VCaP (cell line): ENCODE data around the gene SLC35G2.

Experiments used
- H3K27ac ChIP-seq: fragments of 450-650 bp; 2 replicates; pipeline ENCODE4 v1.5.1; 2017
- TF ChIP-seq, protein P1 (sequence below): fragments of 450-650 bp; conservative IDR thresholded peaks from 2 replicates; pipeline ENCODE4 v1.5.1; 2017; ENCODE audit warnings: mild to moderate bottlenecking, moderate library complexity

Gene SLC35G2

DNA sequence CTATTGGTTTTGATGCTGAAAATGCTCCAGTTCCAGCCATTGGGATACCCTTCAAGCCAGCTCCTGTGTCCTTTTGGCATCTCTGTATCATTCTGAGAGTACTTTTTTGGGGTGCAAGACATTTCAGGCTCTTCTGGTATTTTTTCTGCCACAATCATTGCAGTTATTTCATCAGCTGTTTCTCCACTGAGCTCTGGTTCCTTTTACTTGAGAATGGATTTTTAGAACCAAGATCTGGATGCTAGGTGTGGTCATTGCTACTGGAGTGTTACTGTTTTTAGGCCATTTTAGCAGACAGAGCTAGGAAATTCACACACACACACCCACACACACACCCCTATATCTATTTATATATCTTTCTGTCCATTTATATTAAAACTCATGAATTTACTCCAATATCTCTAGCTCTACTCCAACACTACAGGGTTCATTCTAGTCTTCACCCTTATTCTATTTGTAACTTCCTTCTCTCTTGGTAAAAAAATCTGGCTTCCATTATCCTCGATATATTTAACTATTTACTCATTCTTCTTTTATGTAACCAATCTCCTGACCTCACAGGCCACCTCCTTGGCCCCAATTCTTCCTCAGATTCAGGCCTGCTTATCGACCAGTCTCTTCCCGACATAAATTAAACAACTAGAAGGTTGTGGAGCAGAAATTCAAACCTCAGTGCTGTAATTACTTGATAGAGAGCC, 17.0 kb downstream of the SLC35G2 start:
- TF ChIP-seq, protein P1, sequence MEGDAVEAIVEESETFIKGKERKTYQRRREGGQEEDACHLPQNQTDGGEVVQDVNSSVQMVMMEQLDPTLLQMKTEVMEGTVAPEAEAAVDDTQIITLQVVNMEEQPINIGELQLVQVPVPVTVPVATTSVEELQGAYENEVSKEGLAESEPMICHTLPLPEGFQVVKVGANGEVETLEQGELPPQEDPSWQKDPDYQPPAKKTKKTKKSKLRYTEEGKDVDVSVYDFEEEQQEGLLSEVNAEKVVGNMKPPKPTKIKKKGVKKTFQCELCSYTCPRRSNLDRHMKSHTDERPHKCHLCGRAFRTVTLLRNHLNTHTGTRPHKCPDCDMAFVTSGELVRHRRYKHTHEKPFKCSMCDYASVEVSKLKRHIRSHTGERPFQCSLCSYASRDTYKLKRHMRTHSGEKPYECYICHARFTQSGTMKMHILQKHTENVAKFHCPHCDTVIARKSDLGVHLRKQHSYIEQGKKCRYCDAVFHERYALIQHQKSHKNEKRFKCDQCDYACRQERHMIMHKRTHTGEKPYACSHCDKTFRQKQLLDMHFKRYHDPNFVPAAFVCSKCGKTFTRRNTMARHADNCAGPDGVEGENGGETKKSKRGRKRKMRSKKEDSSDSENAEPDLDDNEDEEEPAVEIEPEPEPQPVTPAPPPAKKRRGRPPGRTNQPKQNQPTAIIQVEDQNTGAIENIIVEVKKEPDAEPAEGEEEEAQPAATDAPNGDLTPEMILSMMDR, result no peak

DNA sequence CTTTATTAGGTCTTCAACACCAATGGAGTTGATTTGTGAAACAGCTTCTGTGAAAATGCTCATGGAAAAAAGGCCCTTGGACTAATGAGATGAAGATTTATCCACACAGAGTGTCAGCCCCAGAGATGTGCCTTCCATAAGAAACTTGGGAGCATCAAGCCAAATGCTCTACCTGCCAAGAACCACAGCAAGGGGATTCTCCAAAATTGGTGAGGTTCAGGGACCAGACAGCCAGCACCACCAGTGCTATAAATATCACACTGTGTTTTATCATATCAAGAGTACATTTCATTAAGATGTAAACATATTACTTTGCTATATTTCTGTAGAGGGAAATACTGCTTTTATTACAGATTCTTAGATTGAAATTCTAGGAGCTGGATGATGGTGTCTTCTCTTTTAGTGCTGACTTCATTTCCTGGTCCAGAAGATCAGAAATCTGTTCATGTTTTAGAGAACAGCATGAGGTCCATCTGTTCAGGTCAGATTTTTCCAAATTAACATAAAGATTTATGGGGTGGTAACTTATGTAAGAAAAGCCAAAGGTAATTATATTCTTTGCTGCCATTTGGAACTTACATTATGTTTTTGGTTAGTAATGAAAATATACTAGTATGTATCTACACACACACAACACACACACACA, 17.7 kb downstream of the SLC35G2 start:
- TF ChIP-seq, protein P1, result no peak
- H3K27ac ChIP-seq, result no peak overlapping the region

More for the DNA sequence above, 17.0 kb downstream of the SLC35G2 start:
- no peak overlapping the region; the same call in 1 of the 2 replicates for H3K27ac ChIP-seq

DNA sequence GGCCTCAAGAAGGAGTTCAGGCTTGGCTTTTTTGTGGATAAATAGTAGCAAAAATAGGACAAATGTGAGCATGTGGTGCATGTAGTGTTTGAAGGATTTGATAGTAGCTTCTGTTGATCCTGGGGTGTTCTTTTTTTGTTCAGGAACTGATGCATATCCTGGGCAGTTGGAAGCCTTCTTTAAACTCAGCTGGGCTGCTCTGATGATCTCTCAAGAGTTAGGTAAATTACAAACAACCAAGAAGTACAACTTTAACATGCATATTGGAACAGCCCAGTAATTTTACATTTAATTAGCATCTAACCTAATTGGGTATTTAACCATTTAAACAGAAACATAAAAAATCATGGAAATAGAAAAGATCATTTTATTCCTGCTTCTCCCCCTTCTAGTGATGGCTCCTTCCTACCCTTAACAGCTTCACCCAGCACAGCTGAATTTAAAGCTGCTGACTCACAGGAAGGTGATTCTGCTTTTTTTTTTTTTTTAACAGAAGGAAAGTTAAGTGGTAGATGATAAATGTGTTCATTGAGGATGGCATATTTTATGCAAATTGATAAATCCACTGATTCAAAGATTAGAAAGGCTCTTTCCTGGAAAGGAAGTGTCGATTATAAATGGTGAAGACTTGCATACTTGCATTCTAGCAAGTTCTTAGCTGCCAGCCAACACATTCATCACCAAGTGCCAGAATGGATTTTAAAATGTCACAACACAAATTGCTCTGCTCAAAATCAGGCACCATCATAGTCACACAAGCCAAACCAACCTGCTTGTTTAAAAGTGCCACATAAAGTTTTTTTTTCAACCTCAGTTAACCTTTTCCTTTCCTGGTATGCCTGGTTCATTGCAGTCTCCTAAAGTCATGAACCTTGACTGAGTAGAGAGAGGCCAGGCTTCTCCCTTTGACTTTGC, 20.0 kb downstream of the SLC35G2 start:
- no peak overlapping the region for H3K27ac ChIP-seq
- TF ChIP-seq, protein P1, result no peak

DNA sequence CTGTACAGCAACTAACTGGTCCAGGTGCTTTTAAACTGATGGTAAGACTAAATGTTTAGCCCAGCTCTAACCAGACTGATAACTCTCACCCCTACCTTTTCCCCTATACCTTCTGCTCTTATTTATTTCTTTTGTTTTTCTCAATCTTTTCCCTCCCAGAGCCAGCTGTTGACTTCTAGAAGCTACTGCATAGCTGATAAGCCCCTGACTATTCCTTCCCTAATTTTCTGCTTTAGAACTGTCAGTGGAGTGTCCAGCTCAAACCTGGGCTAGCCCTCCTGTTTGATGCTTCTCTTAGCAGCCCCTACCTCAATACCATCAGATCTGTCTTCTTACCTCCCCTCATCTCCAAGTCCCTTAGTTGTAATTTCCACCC, 20.6 kb downstream of the SLC35G2 start:
- no peak overlapping the region for H3K27ac ChIP-seq
- TF ChIP-seq, protein P1, result no peak

DNA sequence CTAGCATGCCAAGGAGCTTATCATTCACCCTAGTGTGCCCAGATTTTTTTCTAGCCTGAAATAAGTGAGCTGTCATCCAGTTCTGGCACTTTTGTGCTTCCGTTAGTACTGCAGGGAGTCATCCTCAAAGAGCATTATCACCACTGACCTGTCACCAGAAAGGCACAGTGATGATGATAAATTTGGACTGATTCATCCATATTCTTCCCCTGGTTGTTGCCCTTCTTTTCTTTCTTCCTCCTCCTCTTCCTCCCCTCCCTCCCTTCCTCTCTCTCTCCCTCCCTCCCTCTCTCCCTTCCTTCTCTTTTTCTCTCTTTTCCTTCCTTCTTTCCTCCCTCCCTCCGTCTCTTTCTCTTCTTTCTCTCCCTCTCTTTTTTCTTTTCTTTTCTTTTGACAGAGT, 21.3 kb downstream of the SLC35G2 start:
- TF ChIP-seq, protein P1, result no peak
- H3K27ac ChIP-seq, result no peak overlapping the region

DNA sequence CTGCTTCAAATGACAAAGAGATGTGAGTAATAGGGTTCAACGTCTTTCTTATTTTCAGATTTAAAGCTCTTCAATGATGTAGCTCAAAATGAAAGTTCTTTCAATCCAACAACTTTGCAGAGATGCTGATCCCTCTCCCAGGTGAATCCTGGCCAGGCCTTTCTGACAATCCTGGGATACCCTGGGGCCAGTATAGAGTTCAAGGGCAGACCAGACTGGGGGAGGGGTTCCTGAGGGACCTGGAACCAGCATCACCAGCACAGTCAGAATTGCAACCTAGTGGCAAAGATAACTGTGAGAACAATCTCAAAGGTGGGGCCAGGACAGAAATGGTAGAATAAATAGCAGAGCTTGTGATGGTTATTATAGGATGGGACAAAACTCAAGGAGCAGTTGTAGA, 23.4 kb downstream of the SLC35G2 start:
- TF ChIP-seq, protein P1, result no peak
- no peak overlapping the region for H3K27ac ChIP-seq

DNA sequence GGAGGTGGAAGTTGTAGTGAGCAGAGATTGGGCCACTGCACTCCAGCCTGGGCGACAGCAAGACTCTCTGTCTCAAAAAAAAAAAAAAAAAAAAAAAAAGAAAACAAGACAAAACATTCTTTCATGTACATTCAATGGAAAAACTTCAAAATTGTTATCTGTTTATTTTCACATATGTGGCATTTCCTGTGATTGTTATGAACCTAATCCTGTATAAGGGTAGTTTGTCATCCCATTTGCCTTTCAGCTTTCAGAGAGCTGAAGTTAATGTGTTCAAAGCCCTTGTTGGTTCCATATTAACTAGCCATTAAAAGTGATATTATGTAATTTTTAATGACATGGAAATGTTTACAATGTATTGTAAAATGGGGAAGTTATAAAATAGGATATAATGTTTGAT, 25.8 kb downstream of the SLC35G2 start:
- TF ChIP-seq, protein P1, result no peak
- H3K27ac ChIP-seq, result no peak overlapping the region
